GM21447 (cell line): ENCODE results near the gene XPNPEP1.
A peak's percentile ranks its signal among the peaks of the same experiment; 100 is the strongest.

ENCODE experiments used
- ATAC-seq: cut with Tn5 transposase; IDR thresholded peaks from one replicate; pipeline ENCODE4 v1.9.1; 2021; ENCODE audit not compliant: unreplicated experiment

Gene XPNPEP1

GRCh38 chr10:109922976-109923921 is at the start of gene XPNPEP1:
XPNPEP1 (minus strand) TSS chr10:109923511; CDS start chr10:109923433, 78 bp downstream.
- peak; percentile 84 for ATAC-seq

GRCh38 chr10:109972372-109973001 is 49.2 kb upstream of the XPNPEP1 start:
- no peak for ATAC-seq

GRCh38 chr10:109971634-109972033 is 48.3 kb upstream of the XPNPEP1 start:
- ATAC-seq: no peak

GRCh38 chr10:109969760-109970346 is 46.5 kb upstream of the XPNPEP1 start:
- no peak for ATAC-seq

- no peak for ATAC-seq
Observed at GRCh38 chr10:109968953-109969759, 45.8 kb upstream of the XPNPEP1 start.

GRCh38 chr10:109967739-109968088 is 44.4 kb upstream of the XPNPEP1 start:
- ATAC-seq: no peak

- no peak for ATAC-seq
Observed at GRCh38 chr10:109966961-109967738, 43.8 kb upstream of the XPNPEP1 start.

- no peak for ATAC-seq
Observed at GRCh38 chr10:109964318-109964717, 41.0 kb upstream of the XPNPEP1 start.

GRCh38 chr10:109963439-109963838 is 40.1 kb upstream of the XPNPEP1 start:
- no peak for ATAC-seq

GRCh38 chr10:109962247-109962646 is 38.9 kb upstream of the XPNPEP1 start:
- ATAC-seq: no peak

- ATAC-seq: no peak
Observed at GRCh38 chr10:109961174-109962001, 38.1 kb upstream of the XPNPEP1 start.

- ATAC-seq: no peak
Observed at GRCh38 chr10:109960682-109961081, 37.4 kb upstream of the XPNPEP1 start.

- no peak for ATAC-seq
Observed at GRCh38 chr10:109959259-109960145, 36.2 kb upstream of the XPNPEP1 start.

- no peak for ATAC-seq
Observed at GRCh38 chr10:109958059-109958458, 34.7 kb upstream of the XPNPEP1 start.

- ATAC-seq: peak; percentile 97
Observed at GRCh38 chr10:109957092-109957797, 33.9 kb upstream of the XPNPEP1 start.

- ATAC-seq: peak; percentile 60
Observed at GRCh38 chr10:109956454-109957091, 33.3 kb upstream of the XPNPEP1 start.

GRCh38 chr10:109953766-109954165 is 30.5 kb upstream of the XPNPEP1 start:
- ATAC-seq: no peak
